AG04450 (cell line): ENCODE measurements around the gene MYADML2. TPM values are rescaled to one million over a fixed set of nuclear protein-coding genes. Genes with fewer than 3 reads are reported as not detected.

Source experiments
- CTCF ChIA-PET: fragments of 300-600, 350-600 bp; formaldehyde crosslinking; extraction: SDS; loops from one replicate; lab custom pipeline; 2022; ENCODE audit warnings: antibody characterized with exemption, inconsistent platforms; lab: Charles Lee
- POLR2A ChIA-PET: fragments of 350-600 bp; formaldehyde crosslinking; extraction: SDS; loops from one replicate; lab custom pipeline; 2021; ENCODE audit warnings: antibody characterized with exemption, inconsistent platforms; lab: Yijun Ruan, JAX
- DNase-seq: peaks from one replicate; pipeline ENCODE4 v3.0.0-alpha.2; 2011; ENCODE audit warnings: low read depth, low spot score
- H3K27ac ChIP-seq: one replicate; pipeline ENCODE4 v1.5.1; 2012; ENCODE audit warnings: low read depth, low read length, control low read depth
- H3K27me3 ChIP-seq: one replicate; pipeline ENCODE4 v1.6.0; 2012; ENCODE audit warnings: low read length; ENCODE audit not compliant: control insufficient read depth, insufficient read depth
- H3K4me3 ChIP-seq: 2 replicates; pipeline ENCODE4 v1.5.1; 2011; ENCODE audit warnings: mild to moderate bottlenecking, low read depth, low read length, control low read depth
- H3K9me3 ChIP-seq: 2 replicates; pipeline ENCODE4 v1.5.1; 2012; ENCODE audit warnings: low read length; ENCODE audit not compliant: control insufficient read depth, insufficient read depth
- polyA minus RNA-seq: library from RNA; depleted of rRNA, polyadenylated mRNA; stranded (reverse); fragments of >200 nt; gene quantifications from 2 replicates; pipeline ENCODE4 v1.2.3, GENCODE V29; 2011; rRNA and poly(A)+ RNA removed
- polyA plus RNA-seq: library from polyadenylated mRNA; depleted of rRNA; stranded (reverse); fragments of >200 nt; gene quantifications from 2 replicates; pipeline ENCODE4 v1.2.3, GENCODE V29; 2011; rRNA removed
- TF ChIP-seq, protein P1 (sequence below): IDR thresholded peaks from 2 replicates; pipeline ENCODE4 v1.5.1; 2011; ENCODE audit warnings: low read depth, low read length, control low read depth, inconsistent platforms

The MYADML2 gene, protein sequence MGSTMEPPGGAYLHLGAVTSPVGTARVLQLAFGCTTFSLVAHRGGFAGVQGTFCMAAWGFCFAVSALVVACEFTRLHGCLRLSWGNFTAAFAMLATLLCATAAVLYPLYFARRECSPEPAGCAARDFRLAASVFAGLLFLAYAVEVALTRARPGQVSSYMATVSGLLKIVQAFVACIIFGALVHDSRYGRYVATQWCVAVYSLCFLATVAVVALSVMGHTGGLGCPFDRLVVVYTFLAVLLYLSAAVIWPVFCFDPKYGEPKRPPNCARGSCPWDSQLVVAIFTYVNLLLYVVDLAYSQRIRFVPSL
- polyA plus RNA-seq (not detected in 2 replicates), polyA minus RNA-seq (not detected in 2 replicates)

DNA sequence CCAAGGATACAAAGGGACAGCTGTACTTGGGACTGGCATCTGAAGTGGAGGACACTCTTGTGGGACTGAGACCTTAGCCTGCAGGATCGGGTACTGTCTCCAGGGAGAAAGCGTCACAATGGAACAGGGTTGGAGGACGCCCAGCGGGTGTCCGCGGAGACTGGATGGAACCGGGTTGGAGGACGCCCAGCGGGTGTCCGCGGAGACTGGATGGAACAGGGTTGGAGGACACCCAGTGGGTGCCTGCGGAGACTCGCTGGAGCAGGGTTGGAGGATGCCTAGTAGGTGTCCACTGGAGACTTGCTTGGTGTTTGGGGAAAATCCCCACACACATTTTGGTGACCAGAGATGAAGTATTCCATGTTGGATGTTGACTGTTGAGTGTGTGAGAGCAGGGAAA is at the start of gene MYADML2:
MYADML2 (minus strand) TSS at position 45 of the 400 bp plus-strand sequence. CDS start 5,492 bp downstream, outside the sequence.
- no peak for DNase-seq
- no peak within 1 kb of the TSS for H3K4me3 ChIP-seq
- H3K9me3 ChIP-seq: no peaks in the 10 kb centered on the region; the same call in 1 of the 2 replicates
- TF ChIP-seq, protein P1, sequence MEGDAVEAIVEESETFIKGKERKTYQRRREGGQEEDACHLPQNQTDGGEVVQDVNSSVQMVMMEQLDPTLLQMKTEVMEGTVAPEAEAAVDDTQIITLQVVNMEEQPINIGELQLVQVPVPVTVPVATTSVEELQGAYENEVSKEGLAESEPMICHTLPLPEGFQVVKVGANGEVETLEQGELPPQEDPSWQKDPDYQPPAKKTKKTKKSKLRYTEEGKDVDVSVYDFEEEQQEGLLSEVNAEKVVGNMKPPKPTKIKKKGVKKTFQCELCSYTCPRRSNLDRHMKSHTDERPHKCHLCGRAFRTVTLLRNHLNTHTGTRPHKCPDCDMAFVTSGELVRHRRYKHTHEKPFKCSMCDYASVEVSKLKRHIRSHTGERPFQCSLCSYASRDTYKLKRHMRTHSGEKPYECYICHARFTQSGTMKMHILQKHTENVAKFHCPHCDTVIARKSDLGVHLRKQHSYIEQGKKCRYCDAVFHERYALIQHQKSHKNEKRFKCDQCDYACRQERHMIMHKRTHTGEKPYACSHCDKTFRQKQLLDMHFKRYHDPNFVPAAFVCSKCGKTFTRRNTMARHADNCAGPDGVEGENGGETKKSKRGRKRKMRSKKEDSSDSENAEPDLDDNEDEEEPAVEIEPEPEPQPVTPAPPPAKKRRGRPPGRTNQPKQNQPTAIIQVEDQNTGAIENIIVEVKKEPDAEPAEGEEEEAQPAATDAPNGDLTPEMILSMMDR: no peak
- CTCF ChIA-PET: no interaction called here
- H3K27ac ChIP-seq: no peak within 1 kb of the TSS
- POLR2A ChIA-PET: no interaction called here
- peaks cover 7% of the 10 kb centered on the region for H3K27me3 ChIP-seq

DNA sequence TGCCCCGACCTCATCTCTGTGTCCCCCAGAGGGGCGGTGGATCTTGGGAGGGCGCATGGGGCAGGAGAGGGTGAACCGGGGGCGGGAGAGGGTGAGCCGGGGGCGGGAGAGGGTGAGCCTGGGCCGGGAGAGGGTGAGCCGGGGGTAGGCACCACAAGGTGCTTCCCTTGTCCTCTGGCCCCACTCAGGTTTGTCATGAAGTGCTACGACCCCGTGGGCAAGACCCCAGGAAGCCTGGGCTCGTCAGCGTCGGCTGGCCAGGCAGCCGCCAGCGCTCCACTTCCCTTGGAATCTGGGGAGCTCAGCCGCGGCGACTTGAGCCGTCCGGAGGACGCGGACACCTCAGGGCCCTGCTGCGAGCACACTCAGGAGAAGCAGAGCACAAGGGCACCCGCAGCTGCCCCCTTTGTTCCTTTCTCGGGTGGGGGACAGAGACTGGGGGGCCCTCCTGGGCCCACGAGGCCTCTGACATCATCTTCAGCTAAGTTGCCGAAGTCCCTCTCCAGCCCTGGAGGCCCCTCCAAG is 49.3 kb upstream of the MYADML2 start:
- no peaks in the 10 kb centered on the region for H3K27me3 ChIP-seq
- H3K9me3 ChIP-seq: peaks cover 7% of the 10 kb centered on the region; the same call in 1 of the 2 replicates
- H3K4me3 ChIP-seq: no peak overlapping the region
- ChIA-PET CTCF (interaction anchor here (1.7 kb wide), 1 partner anchor 24 kb away, joined by 8 read pairs; no protein-coding TSS in a partner anchor), POLR2A (interaction anchor here (0.5 kb wide), 1 partner anchor 8 kb away, joined by 12 read pairs; no protein-coding TSS in a partner anchor)
- no peak overlapping the region for H3K27ac ChIP-seq
- no peak for DNase-seq
- TF ChIP-seq, protein P1: no peak

DNA sequence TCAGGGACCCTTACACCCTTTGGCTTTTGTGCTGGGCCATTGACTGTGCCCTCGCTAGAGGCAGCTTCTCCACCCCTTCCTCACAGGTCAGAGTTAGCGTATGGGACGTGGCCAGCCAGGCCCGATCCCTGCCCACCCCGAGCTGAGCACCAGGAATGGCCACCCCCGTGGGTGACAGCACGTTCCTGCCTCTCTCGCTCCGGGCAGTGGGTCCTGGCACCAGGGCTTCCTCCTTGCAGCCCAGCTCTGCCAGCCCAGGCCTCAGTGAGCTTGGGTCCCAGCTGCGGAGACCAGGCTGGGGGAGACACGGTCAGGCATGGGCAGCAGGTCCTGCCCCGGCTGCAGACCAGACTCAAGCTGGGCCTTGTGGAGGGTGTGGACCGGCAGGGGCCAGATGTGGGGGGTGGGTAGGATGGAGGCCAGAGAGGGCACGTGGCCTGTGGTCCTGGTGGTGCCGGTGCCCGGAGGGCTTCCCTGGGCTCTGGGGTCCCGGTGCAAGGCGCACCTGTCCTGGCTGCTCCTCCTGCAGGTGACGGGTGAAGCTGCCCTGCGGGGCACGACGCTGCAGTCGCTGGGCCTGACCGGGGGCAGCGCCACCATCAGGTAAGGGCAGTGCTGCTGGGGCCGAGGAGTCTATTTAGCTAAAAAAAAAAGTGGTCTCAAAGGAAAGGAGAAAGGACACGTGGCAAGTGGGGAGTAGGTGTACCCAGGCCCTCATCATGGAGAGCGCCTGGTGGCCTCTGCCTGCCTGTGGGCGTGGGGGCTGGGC is 48.6 kb upstream of the MYADML2 start:
- Histone ChIP-seq H3K27me3 (no peaks in the 10 kb centered on the region), H3K27ac (no peak overlapping the region), H3K4me3 (no peak overlapping the region), H3K9me3 (peaks cover 11% of the 10 kb centered on the region)
- TF ChIP-seq, protein P1: no peak
- ChIA-PET CTCF (interaction anchor here (1.7 kb wide), 1 partner anchor 25 kb away, joined by 8 read pairs; no protein-coding TSS in a partner anchor), POLR2A (interaction anchor here (0.6 kb wide), 1 partner anchor 1859 kb away, joined by 5 read pairs; no protein-coding TSS in a partner anchor)
- DNase-seq: no peak

DNA sequence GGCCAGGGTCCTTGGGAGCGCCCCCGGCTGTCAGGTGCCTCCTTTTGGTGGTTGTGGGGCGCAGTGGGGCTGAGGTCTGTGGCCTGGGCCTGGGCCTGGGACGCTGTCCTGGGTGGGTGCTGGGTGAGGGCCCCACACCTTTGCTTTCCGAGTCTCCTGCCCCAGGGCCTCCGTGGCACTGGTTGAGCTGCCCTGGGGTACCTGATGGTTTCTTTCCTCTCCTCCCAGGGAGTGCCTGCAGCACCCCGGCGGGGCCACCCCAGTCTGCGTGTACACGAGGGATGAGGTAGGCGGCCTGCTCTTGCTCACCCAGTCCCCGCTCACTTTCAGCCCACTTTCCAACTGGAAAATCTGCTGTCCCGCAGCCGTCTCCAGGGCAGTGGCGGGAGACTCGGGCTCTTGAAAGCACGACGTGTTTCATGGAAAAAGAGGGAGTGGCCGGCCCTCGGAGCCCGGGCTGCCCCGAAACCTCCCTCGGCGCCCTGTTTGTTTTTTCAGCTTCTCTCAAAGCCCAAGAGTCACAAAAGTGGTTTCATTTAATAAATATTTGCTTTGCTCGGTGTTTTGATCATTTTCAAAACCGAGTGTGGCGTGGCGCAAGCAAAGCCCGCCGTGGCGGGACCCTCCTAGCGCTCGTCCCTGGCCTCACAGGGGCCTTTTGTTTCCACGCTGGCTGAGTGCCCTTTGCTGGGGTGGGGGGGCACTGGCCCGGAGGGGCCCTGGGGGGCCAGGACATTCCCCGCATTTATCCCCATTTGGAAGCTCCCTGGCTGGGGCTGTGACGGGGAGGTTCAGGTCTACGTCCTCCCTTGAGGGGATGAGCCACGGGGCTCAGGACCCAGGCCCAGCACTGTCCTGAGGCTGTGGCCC is 47.8 kb upstream of the MYADML2 start:
- CTCF ChIA-PET: no interaction called here

More for the DNA sequence above, 47.8 kb upstream of the MYADML2 start:
- Histone ChIP-seq H3K9me3 (peaks cover 18% of the 10 kb centered on the region), H3K4me3 (no peak overlapping the region), H3K27ac (no peak overlapping the region), H3K27me3 (no peaks in the 10 kb centered on the region)
- TF ChIP-seq, protein P1: no peak
- POLR2A ChIA-PET: interaction anchor here (0.6 to 0.7 kb wide), 2 partner anchors 9 to 1858 kb away, joined by 5 read pairs; no protein-coding TSS in a partner anchor
- DNase-seq: no peak
